H7 (cell line): ENCODE data around the gene CALCOCO1. TPM values are rescaled to one million over a fixed set of nuclear protein-coding genes. Genes with fewer than 3 reads are reported as not detected.

Source experiments
- DNase-seq: peaks from one replicate; pipeline ENCODE4 v3.0.0; 2012
- H3K27me3 ChIP-seq: 2 replicates; pipeline ENCODE4 v1.6.0; 2011; ENCODE audit warnings: mild to moderate bottlenecking, low read length; ENCODE audit not compliant: control insufficient read depth, insufficient read depth
- H3K36me3 ChIP-seq: replicated peaks from 2 replicates; pipeline ENCODE4 v1.5.1; 2011; ENCODE audit warnings: low read length; ENCODE audit not compliant: control insufficient read depth, insufficient read depth
- H3K4me3 ChIP-seq: 2 replicates; pipeline ENCODE4 v1.5.1; 2011; ENCODE audit warnings: low read depth, mild to moderate bottlenecking, control low read depth, low read length, moderate library complexity; ENCODE audit not compliant: insufficient read depth
- total RNA-seq: library from RNA; depleted of rRNA; stranded (reverse); fragments of >200 nt; shearing (Covaris generic); gene quantifications from 2 replicates; pipeline ENCODE4 v1.2.3, GENCODE V29; 2014; rRNA removed

CALCOCO1 gene
- total RNA-seq, 1 experiment from 2014 or later, result 17.3 TPM

DNA sequence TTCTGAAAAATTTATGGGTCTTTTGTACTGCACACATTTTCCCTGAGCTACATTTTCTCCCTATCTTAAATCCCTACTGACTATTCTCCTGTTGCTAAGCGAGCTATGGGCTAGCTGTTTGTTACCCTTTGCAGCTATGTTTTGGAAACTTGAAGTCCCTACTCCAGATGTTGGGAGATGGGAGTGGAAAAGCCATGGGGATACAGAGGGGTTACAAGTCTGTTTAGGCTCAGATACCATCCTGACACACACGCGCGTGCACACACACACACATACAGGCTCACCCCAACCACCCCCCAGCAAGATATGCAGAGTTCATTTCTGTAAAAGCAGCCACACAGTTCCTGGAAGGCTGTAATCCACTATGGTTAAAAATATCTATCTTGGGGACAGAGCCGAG lies 67.2 kb downstream of the CALCOCO1 start:
- no peak for DNase-seq
- H3K4me3 ChIP-seq, result no peak overlapping the region
- H3K27me3 ChIP-seq, result no peaks in the 10 kb centered on the region
- peaks cover 2% of the 10 kb centered on the region for H3K36me3 ChIP-seq

DNA sequence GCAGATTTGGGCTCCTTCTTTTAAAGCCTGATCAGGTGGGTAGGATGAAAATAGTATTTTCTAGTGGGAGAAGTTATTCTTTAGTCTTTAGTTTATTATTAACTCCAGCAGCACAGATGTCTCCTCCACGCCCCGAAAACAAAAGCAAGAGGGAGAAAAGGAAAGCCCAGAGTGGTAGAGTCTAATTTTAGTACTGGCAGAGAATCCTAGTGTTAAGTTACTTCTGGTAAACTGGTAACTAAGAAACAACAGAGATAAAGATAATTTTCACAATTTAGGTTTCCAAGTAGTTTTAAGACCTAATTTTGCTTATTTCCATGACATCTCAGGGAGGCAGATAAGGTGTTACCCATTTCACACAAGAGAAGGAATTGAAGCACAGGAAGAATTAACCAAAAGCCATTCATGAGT lies 67.7 kb downstream of the CALCOCO1 start:
- no peak overlapping the region for H3K4me3 ChIP-seq
- no peak for DNase-seq
- no peaks in the 10 kb centered on the region; the same call in 1 of the 2 replicates for H3K36me3 ChIP-seq
- H3K27me3 ChIP-seq, result no peaks in the 10 kb centered on the region

DNA sequence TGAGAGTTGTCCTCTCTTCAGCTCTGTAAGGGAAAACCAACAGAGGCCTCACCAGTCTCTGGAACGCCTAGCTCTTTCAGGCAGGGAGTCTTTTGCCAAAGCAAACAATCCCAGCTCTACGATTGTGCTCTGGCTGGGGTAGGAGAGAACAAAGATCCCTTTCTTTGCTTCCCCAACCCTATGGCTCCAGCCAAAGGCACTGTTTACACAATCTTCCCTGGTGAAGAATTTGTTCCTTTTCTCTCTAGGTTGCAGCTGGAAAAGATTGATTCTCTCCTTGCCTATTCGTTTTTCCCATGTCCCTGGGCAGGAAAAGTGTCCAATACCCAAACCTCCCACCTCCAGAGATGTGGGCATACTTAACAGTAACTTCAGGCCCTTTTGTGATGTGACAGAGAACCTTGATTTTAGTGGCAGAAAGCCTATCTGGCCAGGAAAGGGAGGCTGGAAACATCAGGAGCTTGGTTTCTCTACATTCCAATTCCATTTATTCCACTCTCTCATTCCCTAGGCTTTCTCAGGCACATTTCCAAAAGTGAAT lies 68.2 kb downstream of the CALCOCO1 start:
- Histone ChIP-seq H3K27me3 (no peaks in the 10 kb centered on the region), H3K4me3 (no peak overlapping the region), H3K36me3 (no peaks in the 10 kb centered on the region; the same call in 1 of the 2 replicates)
- DNase-seq, result peak; percentile 37

Other genes starting within 250 kb of the CALCOCO1 start
- 8.0 and 8.7 TPM in 2 replicates for gene MAP3K12, start 228.0 kb downstream of the CALCOCO1 start, total RNA-seq
- 76.4 and 80.5 TPM in 2 replicates for gene TARBP2, start 226.2 kb downstream of the CALCOCO1 start, total RNA-seq
- not detected in 2 replicates for gene NPFF, start 220.0 kb downstream of the CALCOCO1 start, total RNA-seq
- 7.1 and 9.8 TPM in 2 replicates for gene ATF7, start 101.1 kb downstream of the CALCOCO1 start, total RNA-seq
- gene ATP5MC2, start 51.4 kb downstream of the CALCOCO1 start, total RNA-seq, result 382 and 460 TPM in 2 replicates
- not detected in 2 replicates for gene CISTR, start 24.5 kb upstream of the CALCOCO1 start, total RNA-seq
- gene HOXC13, start 211.4 kb upstream of the CALCOCO1 start, total RNA-seq, result not detected in 2 replicates
- gene HOXC12, start 227.5 kb upstream of the CALCOCO1 start, total RNA-seq, result not detected in 2 replicates
- gene HOXC11, start 245.7 kb upstream of the CALCOCO1 start, total RNA-seq, result not detected in 2 replicates
- not detected in 2 replicates for gene HOTAIR, start 247.5 kb upstream of the CALCOCO1 start, total RNA-seq